ENCODE results near the gene LDLRAD4. TPM values are rescaled to one million over a fixed set of nuclear protein-coding genes. Genes with fewer than 3 reads are reported as not detected.

The LDLRAD4 gene
- polyA plus RNA-seq, 1 of the 3 experiments (the other 2 are of a cell fraction): 0.16 TPM

DNA sequence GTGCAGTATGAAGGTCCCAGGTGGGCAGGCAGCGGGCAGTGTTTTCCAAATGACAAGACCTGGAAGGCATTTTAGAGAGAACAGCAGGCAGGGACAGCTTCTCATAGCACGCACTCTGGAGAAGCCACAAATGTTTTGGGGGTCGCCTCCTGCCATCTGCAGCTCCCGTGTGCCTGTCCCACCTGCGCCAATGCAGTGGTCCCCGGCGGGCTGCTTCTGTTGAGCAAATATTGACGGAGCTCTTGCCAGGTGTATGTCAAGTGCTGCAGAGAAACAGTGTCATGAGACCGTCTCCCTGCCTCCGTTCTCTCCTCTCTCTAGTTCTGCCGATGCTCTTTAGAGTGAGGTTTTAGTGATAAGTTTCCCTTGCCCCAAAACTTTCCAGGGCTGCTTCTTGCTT lies 174.8 kb downstream of the LDLRAD4 start:
- Histone ChIP-seq H3K36me3 (replicated peaks in 1 of 2; ENCODE audit: control insufficient read depth in 1 of 2, insufficient read depth in 2 of 2, low read length in 1 of 2) (no peaks in the 10 kb centered on the region), H3K9ac (no peak overlapping the region), H3K4me2 (no peak overlapping the region), H3K27ac (ENCODE audit: low read depth in 2 of 2, low read length in 1 of 2) (no peak overlapping the region), H3K79me2 (ENCODE audit: insufficient read depth) (no peaks in the 10 kb centered on the region), H2AFZ (ENCODE audit: low read depth) (no peak overlapping the region), H3K4me1 (ENCODE audit: control insufficient read depth in 1 of 2, insufficient read depth in 2 of 2, low read depth in 1 of 2, low read length in 1 of 2) (peaks cover 0 to 10% of the 10 kb centered on the region in 2 experiments; a peak in 1 of 4 replicates), H3K27me3 (ENCODE audit: insufficient read depth) (no peaks in the 10 kb centered on the region), H3K4me3 (ENCODE audit: low read depth in 2 of 2, low read length in 1 of 2) (no peak overlapping the region), H3K9me2 (no peaks in the 10 kb centered on the region), H3K9me3 (no peaks in the 10 kb centered on the region), H3F3A (replicated peaks; ENCODE audit: insufficient read depth) (no peaks in the 10 kb centered on the region), H4K20me1 (ENCODE audit: insufficient read depth) (no peaks in the 10 kb centered on the region)
- DNase-seq: no peak
- TF ChIP-seq FOSL2 (IDR thresholded peaks at IDR 0.05; ENCODE audit: borderline replicate concordance, low read depth): no peak
- TF ChIP-seq, protein P1, sequence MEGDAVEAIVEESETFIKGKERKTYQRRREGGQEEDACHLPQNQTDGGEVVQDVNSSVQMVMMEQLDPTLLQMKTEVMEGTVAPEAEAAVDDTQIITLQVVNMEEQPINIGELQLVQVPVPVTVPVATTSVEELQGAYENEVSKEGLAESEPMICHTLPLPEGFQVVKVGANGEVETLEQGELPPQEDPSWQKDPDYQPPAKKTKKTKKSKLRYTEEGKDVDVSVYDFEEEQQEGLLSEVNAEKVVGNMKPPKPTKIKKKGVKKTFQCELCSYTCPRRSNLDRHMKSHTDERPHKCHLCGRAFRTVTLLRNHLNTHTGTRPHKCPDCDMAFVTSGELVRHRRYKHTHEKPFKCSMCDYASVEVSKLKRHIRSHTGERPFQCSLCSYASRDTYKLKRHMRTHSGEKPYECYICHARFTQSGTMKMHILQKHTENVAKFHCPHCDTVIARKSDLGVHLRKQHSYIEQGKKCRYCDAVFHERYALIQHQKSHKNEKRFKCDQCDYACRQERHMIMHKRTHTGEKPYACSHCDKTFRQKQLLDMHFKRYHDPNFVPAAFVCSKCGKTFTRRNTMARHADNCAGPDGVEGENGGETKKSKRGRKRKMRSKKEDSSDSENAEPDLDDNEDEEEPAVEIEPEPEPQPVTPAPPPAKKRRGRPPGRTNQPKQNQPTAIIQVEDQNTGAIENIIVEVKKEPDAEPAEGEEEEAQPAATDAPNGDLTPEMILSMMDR (IDR thresholded peaks at IDR 0.05): no peak
- TF ChIP-seq TEAD4 (IDR thresholded peaks at IDR 0.05; ENCODE audit: borderline replicate concordance, insufficient read depth): no peak
- no peak for TF ChIP-seq FOXM1 (IDR thresholded peaks at IDR 0.05; ENCODE audit: low read depth)
- TF ChIP-seq GABPA (IDR thresholded peaks at IDR 0.05; ENCODE audit: low read depth): no peak
- TF ChIP-seq JUND (IDR thresholded peaks at IDR 0.05): no peak
- TF ChIP-seq, protein P2, sequence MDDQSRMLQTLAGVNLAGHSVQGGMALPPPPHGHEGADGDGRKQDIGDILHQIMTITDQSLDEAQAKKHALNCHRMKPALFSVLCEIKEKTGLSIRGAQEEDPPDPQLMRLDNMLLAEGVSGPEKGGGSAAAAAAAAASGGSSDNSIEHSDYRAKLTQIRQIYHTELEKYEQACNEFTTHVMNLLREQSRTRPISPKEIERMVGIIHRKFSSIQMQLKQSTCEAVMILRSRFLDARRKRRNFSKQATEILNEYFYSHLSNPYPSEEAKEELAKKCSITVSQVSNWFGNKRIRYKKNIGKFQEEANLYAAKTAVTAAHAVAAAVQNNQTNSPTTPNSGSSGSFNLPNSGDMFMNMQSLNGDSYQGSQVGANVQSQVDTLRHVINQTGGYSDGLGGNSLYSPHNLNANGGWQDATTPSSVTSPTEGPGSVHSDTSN (IDR thresholded peaks at IDR 0.05): no peak
- TF ChIP-seq GATA2 (CRISPR knock-in tag; IDR thresholded peaks at IDR 0.05): no peak
- no peak for TF ChIP-seq RFX5 (IDR thresholded peaks at IDR 0.05; ENCODE audit: low read length)
- TF ChIP-seq YY1 (IDR thresholded peaks at IDR 0.05; ENCODE audit: low read depth): no peak
- ChIA-PET CTCF (no interaction called here), POLR2A (no interaction called here)
- 76% methylated on average over 10 of the region's 11 CpGs for WGBS (ENCODE audit: low lambda C conversion rate)

GRCh38 chr18:13394801-13395200 lies 176.2 kb downstream of the LDLRAD4 start:
- no peak for DNase-seq
- H3K9me2 ChIP-seq: no peaks in the 10 kb centered on the region
- H2AFZ ChIP-seq (ENCODE audit: low read depth): no peak overlapping the region
- no peak overlapping the region for H3K9ac ChIP-seq
- H3K27me3 ChIP-seq (ENCODE audit: insufficient read depth): no peaks in the 10 kb centered on the region
- peaks cover 0 to 10% of the 10 kb centered on the region in 2 experiments; a peak in 1 of 4 replicates for H3K4me1 ChIP-seq (ENCODE audit: control insufficient read depth in 1 of 2, insufficient read depth in 2 of 2, low read depth in 1 of 2, low read length in 1 of 2)
- CTCF ChIA-PET: interaction anchor here (0.9 kb wide), 1 partner anchor 10 kb away, joined by 3 read pairs; no protein-coding TSS in a partner anchor
- H3K36me3 ChIP-seq (replicated peaks in 1 of 2; ENCODE audit: control insufficient read depth in 1 of 2, insufficient read depth in 2 of 2, low read length in 1 of 2): no peaks in the 10 kb centered on the region
- H3K79me2 ChIP-seq (ENCODE audit: insufficient read depth): no peaks in the 10 kb centered on the region
- no peak overlapping the region for H3K27ac ChIP-seq (ENCODE audit: low read depth in 2 of 2, low read length in 1 of 2)
- no peaks in the 10 kb centered on the region for H3F3A ChIP-seq (replicated peaks; ENCODE audit: insufficient read depth)
- H3K9me3 ChIP-seq: no peaks in the 10 kb centered on the region
- H4K20me1 ChIP-seq (ENCODE audit: insufficient read depth): no peaks in the 10 kb centered on the region
- no peak overlapping the region for H3K4me2 ChIP-seq
- H3K4me3 ChIP-seq (ENCODE audit: low read depth in 2 of 2, low read length in 1 of 2): no peak overlapping the region
- POLR2A ChIA-PET: interaction anchor here (0.5 kb wide), 1 partner anchor 20 kb away, joined by 3 read pairs; no protein-coding TSS in a partner anchor
- WGBS (ENCODE audit: low lambda C conversion rate): 88% methylated on average over 3 of the region's 3 CpGs
- TF ChIP-seq RXRA (IDR thresholded peaks at IDR 0.05; ENCODE audit: borderline replicate concordance, low read depth) (no peak), RAD21 (IDR thresholded peaks at IDR 0.05; ENCODE audit: low read length) (no peak), MXI1 (IDR thresholded peaks at IDR 0.05; ENCODE audit: low read depth, low read length) (no peak), GABPA (IDR thresholded peaks at IDR 0.05; ENCODE audit: low read depth) (no peak), FOXJ3 (CRISPR knock-in tag; IDR thresholded peaks at IDR 0.05) (no peak), TCF12 (IDR thresholded peaks at IDR 0.05) (no peak), YY1 (IDR thresholded peaks at IDR 0.05; ENCODE audit: low read depth) (no peak), RFX5 (IDR thresholded peaks at IDR 0.05; ENCODE audit: low read length) (no peak), FOXM1 (IDR thresholded peaks at IDR 0.05; ENCODE audit: low read depth) (no peak), EZH2phosphoT487 (IDR thresholded peaks at IDR 0.05; ENCODE audit: borderline replicate concordance, low read depth) (no peak), REST (IDR thresholded peaks at IDR 0.05; ENCODE audit: low read depth, low read length) (no peak), TAF1 (IDR thresholded peaks at IDR 0.05; ENCODE audit: borderline replicate concordance, low read depth, low read length) (no peak), MEF2A (IDR thresholded peaks at IDR 0.05; ENCODE audit: borderline replicate concordance, low read depth) (no peak), FOSL2 (IDR thresholded peaks at IDR 0.05; ENCODE audit: borderline replicate concordance, low read depth) (no peak), SIN3A (IDR thresholded peaks at IDR 0.05; ENCODE audit: borderline replicate concordance, low read depth, low read length) (no peak)
- TF ChIP-seq, protein P3, sequence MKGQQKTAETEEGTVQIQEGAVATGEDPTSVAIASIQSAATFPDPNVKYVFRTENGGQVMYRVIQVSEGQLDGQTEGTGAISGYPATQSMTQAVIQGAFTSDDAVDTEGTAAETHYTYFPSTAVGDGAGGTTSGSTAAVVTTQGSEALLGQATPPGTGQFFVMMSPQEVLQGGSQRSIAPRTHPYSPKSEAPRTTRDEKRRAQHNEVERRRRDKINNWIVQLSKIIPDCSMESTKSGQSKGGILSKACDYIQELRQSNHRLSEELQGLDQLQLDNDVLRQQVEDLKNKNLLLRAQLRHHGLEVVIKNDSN (IDR thresholded peaks at IDR 0.05; ENCODE audit: borderline replicate concordance, low read depth): no peak
- TF ChIP-seq, protein P4, sequence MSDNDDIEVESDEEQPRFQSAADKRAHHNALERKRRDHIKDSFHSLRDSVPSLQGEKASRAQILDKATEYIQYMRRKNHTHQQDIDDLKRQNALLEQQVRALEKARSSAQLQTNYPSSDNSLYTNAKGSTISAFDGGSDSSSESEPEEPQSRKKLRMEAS (IDR thresholded peaks at IDR 0.05; ENCODE audit: low read depth): no peak

Data from SK-N-SH (cell line).